Nephron (organoid): ENCODE results near the gene FAM89B.

Source experiments
- H3K27ac Mint-ChIP-seq, 3 experiments: 2 replicates each; pipeline ENCODE4 v1.8.0; 2020; ENCODE audit warnings: mixed read lengths in 3 of 3, mild to moderate bottlenecking in 2 of 3, moderate library complexity in 1 of 3
- H3K27me3 Mint-ChIP-seq: 2 replicates; pipeline ENCODE4 v1.8.0; 2021; ENCODE audit warnings: low read depth, mild to moderate bottlenecking, moderate library complexity, mixed read lengths
- H3K36me3 Mint-ChIP-seq: 2 replicates; pipeline ENCODE4 v1.8.0; 2020; ENCODE audit warnings: low read depth, mixed read lengths
- H3K4me1 Mint-ChIP-seq: 2 replicates; pipeline ENCODE4 v1.8.0; 2020; ENCODE audit warnings: mixed read lengths
- H3K4me3 Mint-ChIP-seq, 3 experiments: 2 replicates each; pipeline ENCODE4 v1.8.0; 2020; ENCODE audit warnings: mild to moderate bottlenecking in 3 of 3, mixed read lengths in 3 of 3, moderate library complexity in 2 of 3
- H3K9me3 Mint-ChIP-seq: 2 replicates; pipeline ENCODE4 v1.8.0; 2020; ENCODE audit warnings: mixed read lengths
- TF ChIP-seq, protein P1 (sequence below), 3 experiments: fragments of 200-600 bp; sonication (generic); IDR thresholded peaks; one replicate each; pipeline ENCODE4 v1.5.0; 2021; ENCODE audit warnings: antibody characterized with exemption in 3 of 3; ENCODE audit not compliant: unreplicated experiment in 3 of 3

The FAM89B gene

GRCh38 chr11:65617136-65617850, 45.0 kb downstream of the FAM89B start:
- Mint-ChIP-seq H3K27me3 (no peaks in the 10 kb centered on the region), H3K4me3 (peak overlapping the region; percentile 90 to 97 (median 95)), H3K4me1 (peaks cover 16% of the 10 kb centered on the region), H3K36me3 (peaks cover 14% of the 10 kb centered on the region), H3K9me3 (no peaks in the 10 kb centered on the region), H3K27ac (no peak overlapping the region)
- TF ChIP-seq, protein P1, sequence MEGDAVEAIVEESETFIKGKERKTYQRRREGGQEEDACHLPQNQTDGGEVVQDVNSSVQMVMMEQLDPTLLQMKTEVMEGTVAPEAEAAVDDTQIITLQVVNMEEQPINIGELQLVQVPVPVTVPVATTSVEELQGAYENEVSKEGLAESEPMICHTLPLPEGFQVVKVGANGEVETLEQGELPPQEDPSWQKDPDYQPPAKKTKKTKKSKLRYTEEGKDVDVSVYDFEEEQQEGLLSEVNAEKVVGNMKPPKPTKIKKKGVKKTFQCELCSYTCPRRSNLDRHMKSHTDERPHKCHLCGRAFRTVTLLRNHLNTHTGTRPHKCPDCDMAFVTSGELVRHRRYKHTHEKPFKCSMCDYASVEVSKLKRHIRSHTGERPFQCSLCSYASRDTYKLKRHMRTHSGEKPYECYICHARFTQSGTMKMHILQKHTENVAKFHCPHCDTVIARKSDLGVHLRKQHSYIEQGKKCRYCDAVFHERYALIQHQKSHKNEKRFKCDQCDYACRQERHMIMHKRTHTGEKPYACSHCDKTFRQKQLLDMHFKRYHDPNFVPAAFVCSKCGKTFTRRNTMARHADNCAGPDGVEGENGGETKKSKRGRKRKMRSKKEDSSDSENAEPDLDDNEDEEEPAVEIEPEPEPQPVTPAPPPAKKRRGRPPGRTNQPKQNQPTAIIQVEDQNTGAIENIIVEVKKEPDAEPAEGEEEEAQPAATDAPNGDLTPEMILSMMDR (IDR thresholded peaks at IDR 0.05; ENCODE audit: unreplicated experiment in 3 of 3): no peak

GRCh38 chr11:65617990-65618751, 45.8 kb downstream of the FAM89B start:
- no peaks in the 10 kb centered on the region for H3K9me3 Mint-ChIP-seq
- H3K4me1 Mint-ChIP-seq: peaks cover 12% of the 10 kb centered on the region
- H3K27me3 Mint-ChIP-seq: no peaks in the 10 kb centered on the region
- H3K36me3 Mint-ChIP-seq: peaks cover 18% of the 10 kb centered on the region
- no peak overlapping the region for H3K27ac Mint-ChIP-seq
- TF ChIP-seq, protein P1 (IDR thresholded peaks at IDR 0.05; ENCODE audit: unreplicated experiment in 3 of 3): no peak
- peak overlapping the region; percentile 90 to 97 (median 95) for H3K4me3 Mint-ChIP-seq

- Mint-ChIP-seq H3K36me3 (peaks cover 18% of the 10 kb centered on the region), H3K4me1 (peaks cover 12% of the 10 kb centered on the region), H3K9me3 (no peaks in the 10 kb centered on the region), H3K27ac (no peak overlapping the region), H3K4me3 (peak overlapping the region; percentile 43 to 73 (median 72)), H3K27me3 (no peaks in the 10 kb centered on the region)
- TF ChIP-seq, protein P1 (IDR thresholded peaks at IDR 0.05; ENCODE audit: unreplicated experiment in 3 of 3): no peak
Measured at GRCh38 chr11:65618763-65619162, 46.4 kb downstream of the FAM89B start.

DNA sequence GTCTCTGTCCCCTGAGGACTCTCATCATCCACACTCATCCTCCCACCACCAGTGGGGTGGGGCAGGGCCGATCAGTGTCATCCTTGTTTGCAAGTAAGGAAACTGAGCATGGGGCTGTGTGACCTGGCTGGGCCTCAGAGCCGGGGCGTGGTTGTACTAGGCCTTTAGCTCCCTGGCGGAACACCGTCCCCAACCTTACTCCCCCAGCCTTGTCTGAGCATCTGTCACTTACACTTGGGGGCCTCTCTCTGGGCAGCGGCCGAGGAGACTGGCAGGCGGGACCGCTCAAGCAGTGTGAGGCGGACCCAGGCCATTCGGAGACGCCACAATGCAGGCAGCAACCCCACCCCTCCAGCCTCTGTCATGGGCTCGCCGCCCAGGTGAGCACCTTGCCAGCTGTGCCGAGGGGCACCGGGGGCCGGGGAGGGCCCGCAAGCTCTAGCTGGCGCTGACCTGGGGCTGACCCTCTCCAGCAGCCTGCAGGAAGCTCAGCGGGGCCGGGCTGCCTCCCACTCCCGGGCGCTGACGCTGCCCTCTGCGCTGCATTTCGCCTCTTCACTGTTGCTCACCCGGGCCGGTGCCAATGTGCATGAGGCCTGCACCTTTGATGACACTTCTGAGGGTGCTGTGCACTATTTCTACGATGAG, 47.1 kb downstream of the FAM89B start:
- Mint-ChIP-seq H3K27ac (no peak overlapping the region), H3K27me3 (no peaks in the 10 kb centered on the region), H3K4me3 (peak overlapping the region; percentile 52 to 73 (median 72)), H3K4me1 (peaks cover 12% of the 10 kb centered on the region), H3K36me3 (peaks cover 21% of the 10 kb centered on the region), H3K9me3 (no peaks in the 10 kb centered on the region)
- TF ChIP-seq, protein P1 (IDR thresholded peaks at IDR 0.05; ENCODE audit: unreplicated experiment in 3 of 3): no peak

- H3K9me3 Mint-ChIP-seq: no peaks in the 10 kb centered on the region
- H3K27ac Mint-ChIP-seq: no peak overlapping the region
- no peaks in the 10 kb centered on the region for H3K27me3 Mint-ChIP-seq
- H3K4me3 Mint-ChIP-seq: no peak overlapping the region
- H3K36me3 Mint-ChIP-seq: peaks cover 22% of the 10 kb centered on the region
- TF ChIP-seq, protein P1 (IDR thresholded peaks at IDR 0.05; ENCODE audit: unreplicated experiment in 3 of 3): no peak
- H3K4me1 Mint-ChIP-seq: peaks cover 8% of the 10 kb centered on the region
Measured at GRCh38 chr11:65620666-65621065, 48.3 kb downstream of the FAM89B start.
